ENCODE data around the gene MMP10.

- TF ChIP-seq, protein P1, sequence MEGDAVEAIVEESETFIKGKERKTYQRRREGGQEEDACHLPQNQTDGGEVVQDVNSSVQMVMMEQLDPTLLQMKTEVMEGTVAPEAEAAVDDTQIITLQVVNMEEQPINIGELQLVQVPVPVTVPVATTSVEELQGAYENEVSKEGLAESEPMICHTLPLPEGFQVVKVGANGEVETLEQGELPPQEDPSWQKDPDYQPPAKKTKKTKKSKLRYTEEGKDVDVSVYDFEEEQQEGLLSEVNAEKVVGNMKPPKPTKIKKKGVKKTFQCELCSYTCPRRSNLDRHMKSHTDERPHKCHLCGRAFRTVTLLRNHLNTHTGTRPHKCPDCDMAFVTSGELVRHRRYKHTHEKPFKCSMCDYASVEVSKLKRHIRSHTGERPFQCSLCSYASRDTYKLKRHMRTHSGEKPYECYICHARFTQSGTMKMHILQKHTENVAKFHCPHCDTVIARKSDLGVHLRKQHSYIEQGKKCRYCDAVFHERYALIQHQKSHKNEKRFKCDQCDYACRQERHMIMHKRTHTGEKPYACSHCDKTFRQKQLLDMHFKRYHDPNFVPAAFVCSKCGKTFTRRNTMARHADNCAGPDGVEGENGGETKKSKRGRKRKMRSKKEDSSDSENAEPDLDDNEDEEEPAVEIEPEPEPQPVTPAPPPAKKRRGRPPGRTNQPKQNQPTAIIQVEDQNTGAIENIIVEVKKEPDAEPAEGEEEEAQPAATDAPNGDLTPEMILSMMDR (IDR thresholded peaks at IDR 0.05; ENCODE audit: poor library complexity, severe bottlenecking), result no peak
- TF ChIP-seq POLR2AphosphoS5 (IDR thresholded peaks at IDR 0.05) (no peak), RAD21 (conservative IDR thresholded peaks at IDR 0.05) (no peak), EZH2 (IDR thresholded peaks at IDR 0.05; ENCODE audit: borderline replicate concordance, insufficient read depth, low read length, poor library complexity, severe bottlenecking) (no peak), TAF1 (IDR thresholded peaks at IDR 0.05; ENCODE audit: low read depth) (no peak), EP300 (conservative IDR thresholded peaks at IDR 0.05; ENCODE audit: poor library complexity, severe bottlenecking) (no peak), MXI1 (conservative IDR thresholded peaks at IDR 0.05; ENCODE audit: poor library complexity, severe bottlenecking) (no peak), SMC3 (conservative IDR thresholded peaks at IDR 0.05; ENCODE audit: poor library complexity) (no peak), REST (IDR thresholded peaks at IDR 0.05; ENCODE audit: borderline replicate concordance) (no peak)
These were observed 10.2 kb downstream of the MMP10 start for GRCh38 chr11:102770191-102770590.

Data from neural cell (in vitro differentiated cells).